Mesothelial cell of epicardium (in vitro differentiated cells): ENCODE results near the gene AFF1. TPM values are rescaled to one million over a fixed set of nuclear protein-coding genes. Genes with fewer than 3 reads are reported as not detected.

Source experiments
- DNase-seq, 2 experiments: peaks; one replicate each; pipeline ENCODE4 v3.0.0; 2021; ENCODE audit warnings: low spot score in 2 of 2; ENCODE audit not compliant: unreplicated experiment in 2 of 2
- H3K27ac Mint-ChIP-seq: 2 replicates; pipeline ENCODE4 v1.8.0; 2021; ENCODE audit warnings: mixed read lengths
- H3K27me3 Mint-ChIP-seq: 2 replicates; pipeline ENCODE4 v1.8.0; 2021; ENCODE audit warnings: low read depth, mixed read lengths
- H3K36me3 Mint-ChIP-seq: 2 replicates; pipeline ENCODE4 v1.8.0; 2021; ENCODE audit warnings: mixed read lengths
- H3K4me1 Mint-ChIP-seq: 2 replicates; pipeline ENCODE4 v1.8.0; 2021; ENCODE audit warnings: mixed read lengths
- H3K4me3 Mint-ChIP-seq: 2 replicates; pipeline ENCODE4 v1.8.0; 2021; ENCODE audit warnings: mild to moderate bottlenecking, moderate library complexity, mixed read lengths
- H3K9me3 Mint-ChIP-seq: 2 replicates; pipeline ENCODE4 v1.8.0; 2021; ENCODE audit warnings: mixed read lengths
- total RNA-seq: library from RNA; stranded (reverse); gene quantifications from 3 replicates; pipeline ENCODE4 v1.2.1, GENCODE V29; 2021
- TF ChIP-seq, protein P1 (sequence below): fragments of 200-600 bp; sonication (generic); IDR thresholded peaks from one replicate; pipeline ENCODE4 v1.5.0; 2021; ENCODE audit warnings: antibody characterized with exemption; ENCODE audit not compliant: unreplicated experiment

Gene AFF1
- total RNA-seq, 1 donor from 2014 or later: 18.2 TPM

DNA sequence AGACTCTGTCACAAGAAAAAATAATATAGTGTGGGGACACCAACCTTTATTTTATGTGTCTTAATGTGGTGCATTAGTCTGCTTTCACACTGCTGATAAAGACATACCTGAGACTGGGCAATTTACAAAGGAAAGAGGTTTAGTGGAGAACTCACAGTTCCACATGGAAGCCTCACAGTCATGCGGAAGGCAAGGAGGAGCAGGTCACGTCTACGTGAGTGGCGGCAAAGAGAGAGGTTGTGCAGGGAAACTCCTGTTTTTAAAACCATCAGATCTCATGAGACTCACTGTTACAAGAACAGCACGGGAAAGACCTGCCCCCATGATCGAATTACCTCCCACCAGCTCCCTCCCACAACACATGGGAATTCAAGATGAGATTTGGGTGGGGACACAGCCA is 130.2 kb downstream of the AFF1 start:
- H3K27me3 Mint-ChIP-seq: no peaks in the 10 kb centered on the region
- no peak overlapping the region for H3K27ac Mint-ChIP-seq
- no peak for DNase-seq
- TF ChIP-seq, protein P1, sequence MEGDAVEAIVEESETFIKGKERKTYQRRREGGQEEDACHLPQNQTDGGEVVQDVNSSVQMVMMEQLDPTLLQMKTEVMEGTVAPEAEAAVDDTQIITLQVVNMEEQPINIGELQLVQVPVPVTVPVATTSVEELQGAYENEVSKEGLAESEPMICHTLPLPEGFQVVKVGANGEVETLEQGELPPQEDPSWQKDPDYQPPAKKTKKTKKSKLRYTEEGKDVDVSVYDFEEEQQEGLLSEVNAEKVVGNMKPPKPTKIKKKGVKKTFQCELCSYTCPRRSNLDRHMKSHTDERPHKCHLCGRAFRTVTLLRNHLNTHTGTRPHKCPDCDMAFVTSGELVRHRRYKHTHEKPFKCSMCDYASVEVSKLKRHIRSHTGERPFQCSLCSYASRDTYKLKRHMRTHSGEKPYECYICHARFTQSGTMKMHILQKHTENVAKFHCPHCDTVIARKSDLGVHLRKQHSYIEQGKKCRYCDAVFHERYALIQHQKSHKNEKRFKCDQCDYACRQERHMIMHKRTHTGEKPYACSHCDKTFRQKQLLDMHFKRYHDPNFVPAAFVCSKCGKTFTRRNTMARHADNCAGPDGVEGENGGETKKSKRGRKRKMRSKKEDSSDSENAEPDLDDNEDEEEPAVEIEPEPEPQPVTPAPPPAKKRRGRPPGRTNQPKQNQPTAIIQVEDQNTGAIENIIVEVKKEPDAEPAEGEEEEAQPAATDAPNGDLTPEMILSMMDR: no peak
- no peak overlapping the region for H3K4me3 Mint-ChIP-seq
- H3K4me1 Mint-ChIP-seq: peaks cover 10% of the 10 kb centered on the region
- H3K9me3 Mint-ChIP-seq: no peaks in the 10 kb centered on the region
- H3K36me3 Mint-ChIP-seq: peaks cover 4% of the 10 kb centered on the region

DNA sequence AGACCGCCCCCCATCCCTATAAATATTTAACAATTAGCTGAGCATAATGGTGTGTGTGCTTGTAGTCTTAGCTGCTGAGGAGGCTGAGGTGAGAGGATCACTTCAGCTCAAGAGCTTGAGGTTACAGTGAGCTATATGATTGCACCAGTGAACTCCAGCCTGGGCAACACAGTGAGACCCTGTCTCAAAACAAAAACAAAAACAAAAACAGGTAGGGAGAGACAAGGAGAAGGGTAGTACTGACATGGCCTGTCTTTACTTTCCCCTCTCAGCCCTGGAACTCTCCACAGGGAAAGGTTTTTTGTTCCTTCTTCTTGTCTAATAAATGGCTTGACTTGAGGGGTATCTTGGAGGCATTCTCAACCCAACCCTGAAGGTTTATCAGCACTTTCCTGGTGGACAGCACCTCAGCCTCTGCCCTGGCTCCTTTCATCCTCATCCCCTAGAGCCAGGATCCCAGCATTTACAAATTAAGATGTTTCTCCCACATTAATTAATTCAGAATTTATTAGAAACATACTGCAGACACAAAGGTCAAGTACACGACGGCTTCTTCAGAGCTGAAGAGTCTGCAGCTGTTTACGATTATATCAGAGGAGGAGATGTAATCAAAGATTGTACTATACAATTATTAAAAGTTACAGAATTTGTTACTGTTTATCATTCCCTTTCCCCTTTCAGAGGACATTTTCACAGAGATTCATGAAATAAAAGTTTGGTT is 131.8 kb downstream of the AFF1 start:
- Mint-ChIP-seq H3K27ac (no peak overlapping the region), H3K36me3 (peaks cover 2% of the 10 kb centered on the region), H3K4me3 (no peak overlapping the region), H3K27me3 (no peaks in the 10 kb centered on the region), H3K9me3 (no peaks in the 10 kb centered on the region), H3K4me1 (peaks cover 6% of the 10 kb centered on the region)
- TF ChIP-seq, protein P1: no peak
- no peak for DNase-seq

DNA sequence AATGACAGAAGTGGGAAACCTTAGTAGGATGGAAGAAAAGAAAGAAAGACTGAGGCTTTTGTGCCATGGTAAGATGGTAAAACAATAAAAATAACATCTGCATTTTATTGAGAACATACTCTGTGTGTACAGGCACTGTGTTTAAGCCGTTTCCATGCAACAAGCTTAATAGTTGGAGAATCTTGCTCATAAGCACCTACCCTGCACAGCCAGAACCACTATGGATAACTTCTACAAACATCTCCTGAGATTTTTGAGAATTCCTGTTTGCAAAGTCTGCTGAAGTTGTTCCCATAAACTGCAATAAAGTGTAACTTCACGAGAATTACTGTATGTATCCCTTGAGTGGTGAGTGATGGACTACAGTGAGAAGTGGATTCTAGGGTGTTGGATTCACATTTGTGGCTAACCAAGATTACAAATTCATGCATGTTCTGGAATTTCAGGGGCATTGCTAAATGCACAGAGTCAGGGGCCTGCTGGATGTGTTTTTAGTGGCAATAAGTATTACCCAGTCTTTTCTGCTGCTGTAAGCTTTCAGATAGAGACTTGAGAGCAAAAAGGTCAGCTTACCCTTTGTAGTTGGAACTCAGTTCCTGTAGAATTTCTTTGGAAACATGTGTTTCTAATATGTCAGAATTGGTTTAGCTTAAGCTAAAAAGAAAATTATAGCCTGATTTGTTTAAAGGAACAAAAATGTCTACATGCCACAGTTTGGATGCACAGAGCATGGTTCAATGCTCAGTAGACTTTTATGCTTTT is 132.5 kb downstream of the AFF1 start:
- peak overlapping the region; percentile 26 for H3K27ac Mint-ChIP-seq
- no peak overlapping the region for H3K4me3 Mint-ChIP-seq
- H3K27me3 Mint-ChIP-seq: no peaks in the 10 kb centered on the region

DNA sequence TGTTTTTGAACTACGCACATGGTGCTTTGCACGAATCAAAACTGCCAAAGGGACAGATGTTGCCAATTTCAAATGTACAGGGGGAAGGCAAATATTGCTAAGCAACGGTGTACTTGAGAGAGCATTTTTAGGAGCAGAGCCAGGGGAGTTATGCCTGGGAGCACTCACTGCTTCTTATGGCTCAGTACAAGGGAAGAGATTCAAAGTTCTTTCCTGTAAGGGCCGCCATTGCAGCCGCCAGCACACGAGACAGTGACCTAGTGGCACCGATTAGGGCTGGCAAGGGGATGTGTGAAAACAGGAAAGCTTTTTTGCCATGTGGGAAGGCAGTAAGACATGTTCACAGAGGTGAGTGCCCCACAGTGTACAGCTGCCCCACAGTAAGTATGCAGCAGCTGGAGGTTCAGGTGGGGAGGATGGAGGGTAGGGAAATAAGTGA is 133.8 kb downstream of the AFF1 start:
- Mint-ChIP-seq H3K9me3 (peaks cover 3% of the 10 kb centered on the region), H3K27ac (peak overlapping the region; percentile 0), H3K27me3 (no peaks in the 10 kb centered on the region), H3K4me3 (no peak overlapping the region), H3K4me1 (peaks cover 15% of the 10 kb centered on the region), H3K36me3 (peaks cover 2% of the 10 kb centered on the region)
- DNase-seq: no peak
- TF ChIP-seq, protein P1: no peak

More for the DNA sequence above, 132.5 kb downstream of the AFF1 start:
- TF ChIP-seq, protein P1: no peak
- peaks cover 2% of the 10 kb centered on the region for H3K36me3 Mint-ChIP-seq
- DNase-seq: no peak
- H3K9me3 Mint-ChIP-seq: peaks cover 3% of the 10 kb centered on the region
- peaks cover 8% of the 10 kb centered on the region for H3K4me1 Mint-ChIP-seq

DNA sequence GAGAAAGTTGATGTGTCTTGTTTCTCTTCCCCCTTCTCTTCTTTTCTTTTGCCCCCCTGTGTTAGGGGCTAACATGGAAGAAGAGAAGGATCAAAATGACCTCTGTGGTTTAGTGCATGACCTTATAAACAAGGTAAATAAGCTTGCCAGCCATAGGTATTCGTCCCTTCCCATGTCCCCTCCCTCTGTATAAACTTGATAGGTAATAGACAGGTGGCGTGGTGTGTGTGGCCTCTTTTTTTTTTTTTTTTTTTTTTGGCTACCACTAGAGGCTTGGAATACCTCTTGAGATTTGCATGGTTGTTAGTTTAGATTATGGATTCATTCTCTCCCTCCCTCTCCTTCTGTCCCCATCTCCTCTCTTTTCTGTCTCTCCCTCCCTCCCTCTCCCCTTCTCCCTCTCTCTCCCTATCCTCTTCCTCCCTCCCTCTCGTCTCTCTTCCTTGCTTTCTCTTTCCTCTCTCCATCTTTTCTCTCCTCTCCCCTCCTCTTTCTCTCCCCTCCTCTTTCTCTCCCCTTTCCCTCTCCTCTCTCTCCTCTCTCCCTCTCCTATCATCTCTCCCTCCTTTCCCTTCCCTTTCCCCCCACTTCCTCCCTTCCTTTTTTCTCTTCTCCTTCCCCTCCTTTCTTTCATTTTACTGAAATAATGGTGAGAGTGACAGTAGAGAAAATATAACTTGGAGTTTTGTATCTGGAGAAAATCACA is 134.4 kb downstream of the AFF1 start:
- Mint-ChIP-seq H3K27ac (no peak overlapping the region), H3K4me3 (no peak overlapping the region), H3K36me3 (no peaks in the 10 kb centered on the region), H3K9me3 (peaks cover 3% of the 10 kb centered on the region), H3K4me1 (peaks cover 21% of the 10 kb centered on the region), H3K27me3 (no peaks in the 10 kb centered on the region)
- DNase-seq: no peak
- TF ChIP-seq, protein P1: no peak
